GM18520 (cell line): ENCODE results near the gene CABCOCO1.
"Not testable (repeated sequence)": the region's sequence is repeated elsewhere in the genome, so short reads cannot be mapped to it uniquely, and the experiment has no call there.

Experiments used
- ATAC-seq: cut with Tn5 transposase; IDR thresholded peaks from one replicate; pipeline ENCODE4 v1.9.1; 2021; ENCODE audit not compliant: unreplicated experiment

The CABCOCO1 gene

DNA sequence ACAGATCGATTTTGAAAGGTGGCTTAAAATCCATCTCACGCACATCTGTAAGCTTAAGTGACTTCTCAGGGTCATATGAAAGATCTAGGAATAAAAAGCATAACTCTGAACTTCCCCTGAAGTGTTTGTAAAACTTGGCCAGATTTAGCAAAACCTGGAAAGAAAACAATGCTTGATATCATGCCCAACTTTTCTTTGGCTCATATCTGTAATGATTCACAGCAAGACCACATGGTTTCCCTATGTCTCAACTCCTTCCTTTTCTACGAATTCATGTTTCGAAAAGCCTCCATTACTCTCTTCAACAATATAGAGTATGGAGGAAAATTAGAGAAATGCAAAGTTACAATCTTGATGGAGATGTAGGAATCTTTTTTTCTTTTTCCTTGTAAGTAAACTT lies 20.1 kb upstream of the CABCOCO1 start:
- ATAC-seq: no peak

DNA sequence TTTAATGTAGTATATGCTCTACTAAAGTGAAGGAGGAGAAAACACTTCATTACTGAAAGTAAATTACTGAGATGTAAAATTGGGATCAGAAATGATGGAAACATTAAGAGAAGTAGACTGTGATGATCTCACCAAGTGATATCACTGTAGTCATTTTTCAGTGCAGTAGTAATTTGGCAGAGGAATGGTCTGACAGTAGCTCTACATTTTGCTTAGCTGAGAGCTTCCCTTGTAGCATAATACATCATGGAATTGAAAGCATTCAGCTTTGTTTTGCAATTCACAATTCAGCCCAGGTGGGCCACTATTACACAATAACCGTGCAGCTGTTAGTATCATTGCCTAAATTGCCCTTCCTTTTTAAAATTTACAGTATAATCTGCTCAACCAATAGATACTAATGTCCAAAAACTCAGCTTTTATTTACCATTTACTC lies 19.4 kb upstream of the CABCOCO1 start:
- ATAC-seq: no peak

DNA sequence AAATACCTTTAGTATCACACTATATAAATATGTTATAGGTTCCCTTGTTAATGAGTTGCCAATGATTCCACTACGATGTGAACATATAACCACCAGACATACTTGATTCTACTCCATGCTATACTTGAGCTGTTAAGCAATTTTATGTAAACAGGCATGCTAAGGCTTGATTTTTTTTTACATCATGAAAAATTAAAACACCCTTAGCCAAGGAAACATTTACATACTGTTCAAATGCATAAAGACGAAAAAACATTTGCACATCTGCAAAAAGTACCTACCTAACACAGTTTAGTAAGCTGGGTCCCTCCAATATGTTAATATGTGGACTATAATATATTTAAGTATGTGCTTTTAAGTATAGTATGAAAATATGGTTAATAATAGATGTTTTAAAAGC lies 9.0 kb upstream of the CABCOCO1 start:
- ATAC-seq: no peak

- no peak for ATAC-seq
Observed at GRCh38 chr10:61655335-61655851, 7.3 kb upstream of the CABCOCO1 start.

DNA sequence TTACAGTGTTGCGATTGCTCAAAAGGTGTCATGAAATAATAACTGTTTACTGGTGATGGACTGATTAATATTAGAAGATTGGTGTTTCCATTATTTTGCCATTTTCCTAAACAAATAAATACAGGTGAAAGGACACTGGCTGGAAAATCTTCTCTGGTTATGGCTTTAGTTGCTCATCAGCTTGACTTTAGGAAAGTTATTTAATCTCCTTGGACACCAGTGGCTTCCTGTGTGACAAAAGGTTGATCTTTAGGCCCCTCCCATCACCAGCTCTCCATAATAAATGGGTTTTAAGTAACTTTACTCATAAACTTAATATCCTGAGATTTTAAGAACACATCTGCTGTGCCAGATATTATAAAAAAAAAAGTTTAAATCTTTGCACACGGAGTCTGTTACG lies 737 bp downstream of the CABCOCO1 start:
- ATAC-seq: no peak

- no peak for ATAC-seq
Observed at GRCh38 chr10:61664985-61665384, 2.3 kb downstream of the CABCOCO1 start.

DNA sequence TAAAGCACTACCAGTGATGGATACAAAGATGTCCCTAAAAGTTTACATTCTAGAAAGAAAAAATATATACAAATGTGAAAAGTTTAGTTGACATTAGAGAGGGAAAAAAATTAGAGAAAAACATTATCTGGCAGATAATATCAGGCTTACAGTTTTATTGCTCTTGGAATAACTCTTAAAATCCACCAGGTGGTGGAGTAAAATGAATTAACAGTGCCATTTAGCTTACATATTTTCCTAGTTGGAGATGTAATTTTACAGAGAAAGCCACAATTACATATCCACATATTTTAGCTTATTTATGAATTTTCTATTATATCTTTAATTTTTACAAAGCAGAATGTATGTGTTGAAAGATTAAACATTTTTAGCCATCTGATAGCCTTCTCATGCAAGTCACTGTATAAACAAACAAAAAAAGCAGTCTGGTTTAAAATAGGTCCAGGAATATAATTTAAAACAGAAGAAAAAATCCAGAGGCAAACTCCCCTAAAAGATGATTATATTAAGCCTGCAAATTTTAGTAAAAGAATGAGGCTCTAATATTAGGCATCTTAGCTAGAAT lies 6.5 kb downstream of the CABCOCO1 start:
- ATAC-seq: no peak

DNA sequence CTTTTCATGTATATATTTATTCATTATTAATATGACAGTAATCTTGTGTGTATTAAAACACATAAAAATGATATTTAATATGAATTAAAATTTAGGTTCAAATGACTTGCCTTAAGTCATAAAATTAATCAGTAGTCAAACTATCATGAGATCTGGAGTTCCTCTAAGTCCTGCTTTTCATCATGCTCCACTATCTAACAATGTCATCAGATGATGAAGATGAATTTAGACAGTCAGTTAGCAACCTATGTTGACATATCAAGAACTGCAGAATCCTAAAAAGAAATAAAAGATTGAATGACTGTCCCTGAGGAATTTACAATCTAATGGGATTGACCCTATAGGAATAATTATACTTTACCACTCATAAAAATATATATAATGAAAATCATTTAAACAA lies 7.1 kb downstream of the CABCOCO1 start:
- ATAC-seq: no peak

DNA sequence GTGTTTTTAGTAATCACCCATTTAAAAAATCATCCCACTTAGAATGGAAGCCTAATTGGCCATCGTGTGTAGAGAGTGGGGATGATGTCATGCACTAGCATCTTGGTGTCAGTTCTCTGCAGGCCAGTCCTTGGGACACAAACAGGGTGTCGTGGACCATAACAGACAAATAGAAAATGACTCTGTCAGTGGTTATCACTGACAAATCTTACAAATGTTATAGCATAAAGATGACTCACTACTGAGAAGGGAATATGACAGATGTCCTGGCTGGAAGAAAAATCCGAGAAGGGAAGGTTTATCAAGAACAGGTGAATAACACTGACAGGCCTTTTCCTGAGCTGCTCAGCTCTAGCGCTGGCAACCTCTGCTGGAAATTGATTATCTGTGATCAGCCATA lies 10.6 kb downstream of the CABCOCO1 start:
- ATAC-seq: no peak

DNA sequence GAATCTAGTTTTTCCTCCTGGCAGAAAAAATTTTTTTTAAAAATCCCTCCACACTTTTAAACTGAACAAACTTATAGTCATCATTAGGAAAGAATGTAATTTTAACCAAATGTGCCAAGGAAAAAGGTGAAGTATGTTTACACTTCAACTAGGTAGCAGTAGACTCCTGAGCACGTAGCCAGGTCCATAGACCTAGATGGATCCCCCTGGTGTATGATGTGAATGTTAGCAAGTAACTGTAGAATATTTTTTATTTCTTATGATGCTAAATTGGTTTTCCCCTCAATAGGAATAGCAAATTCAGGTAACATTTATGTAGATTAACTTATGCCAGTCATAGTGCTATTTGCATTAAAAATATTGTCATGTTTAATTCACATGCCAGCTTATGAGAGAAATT lies 19.6 kb downstream of the CABCOCO1 start:
- no peak for ATAC-seq

DNA sequence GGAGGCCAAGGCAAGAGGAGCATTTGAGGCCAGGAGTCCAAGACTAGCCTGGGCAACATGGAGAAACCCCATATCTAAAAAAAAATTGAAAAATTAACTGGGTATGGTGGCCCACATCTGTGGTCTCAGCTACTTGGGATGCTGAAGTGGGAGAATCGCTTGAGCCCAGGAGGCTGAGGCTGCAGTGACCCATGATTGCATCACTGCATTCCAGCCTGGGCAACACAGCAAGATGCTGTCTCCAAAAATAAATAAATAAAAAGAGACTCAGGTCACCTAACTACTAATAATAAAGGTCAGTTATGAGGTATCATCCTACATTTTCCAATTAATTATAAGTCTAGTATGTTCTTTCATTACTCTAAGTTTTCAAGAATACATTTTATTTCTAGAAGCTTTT lies 20.6 kb downstream of the CABCOCO1 start:
- ATAC-seq: no peak

DNA sequence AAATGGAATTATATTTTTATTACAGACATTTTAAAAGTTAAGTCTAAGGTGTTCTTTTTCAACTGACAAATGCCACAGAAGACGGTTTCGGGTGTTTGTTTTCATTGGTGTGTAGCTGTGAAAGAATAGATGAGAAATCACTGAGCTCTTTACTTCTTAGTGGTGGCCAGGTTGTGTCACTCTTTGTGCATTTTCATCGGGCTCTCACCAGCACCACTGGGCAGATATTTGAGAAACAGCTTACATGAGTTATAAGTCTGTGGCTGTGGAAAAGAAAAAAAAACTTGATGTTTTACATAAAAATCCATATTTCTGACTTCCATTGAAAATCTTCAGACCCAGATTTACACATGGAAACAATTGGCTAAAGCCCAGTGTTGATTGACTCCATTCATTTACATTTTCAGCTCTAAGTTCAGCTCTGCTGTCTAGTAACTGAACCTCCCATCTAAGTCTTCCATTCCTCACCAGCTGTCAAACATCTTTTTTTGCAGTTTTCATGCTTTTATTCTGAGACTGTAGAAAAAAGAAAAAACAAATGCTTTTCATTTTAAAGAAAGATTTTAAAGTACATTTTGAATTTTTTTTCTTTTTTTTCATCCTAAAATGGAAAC lies 22.3 kb downstream of the CABCOCO1 start:
- no peak for ATAC-seq

DNA sequence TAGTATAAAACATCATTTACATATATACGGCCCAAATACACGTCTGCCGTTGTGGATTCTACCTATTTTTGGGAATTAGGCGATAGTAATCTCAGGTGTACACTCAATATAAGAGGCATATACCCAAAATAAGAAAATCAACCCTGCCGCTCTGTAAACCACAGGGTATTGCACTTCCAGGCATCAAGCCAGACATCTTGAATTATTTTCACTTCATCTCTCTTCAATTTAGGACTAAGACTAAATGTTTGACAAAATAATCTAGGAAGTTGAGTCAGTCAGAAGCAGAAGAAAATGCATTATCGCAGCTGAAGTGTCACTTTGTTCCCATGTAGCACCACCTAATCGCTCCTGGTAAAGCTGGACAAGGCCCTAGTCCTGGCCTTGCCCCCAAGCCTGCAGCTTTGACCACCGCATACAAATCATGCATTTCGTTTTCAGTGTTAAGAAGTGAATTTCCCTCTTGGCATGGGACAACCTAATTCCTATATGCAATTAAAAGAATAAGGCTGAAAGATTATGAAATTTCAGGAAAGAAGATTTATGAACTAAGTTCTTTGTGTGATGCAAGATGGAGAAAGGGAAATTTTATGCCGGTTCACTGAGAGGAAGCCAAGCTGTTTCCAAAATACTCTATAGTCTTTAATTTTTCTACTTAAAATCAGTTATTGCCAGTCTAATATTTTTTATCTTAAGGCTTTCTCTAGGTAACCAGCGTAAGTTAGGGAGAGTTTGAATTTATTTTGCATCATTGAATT lies 26.0 kb downstream of the CABCOCO1 start:
- no peak for ATAC-seq

- ATAC-seq: not testable (repeated sequence)
Observed at GRCh38 chr10:61691667-61692066, 28.9 kb downstream of the CABCOCO1 start.

DNA sequence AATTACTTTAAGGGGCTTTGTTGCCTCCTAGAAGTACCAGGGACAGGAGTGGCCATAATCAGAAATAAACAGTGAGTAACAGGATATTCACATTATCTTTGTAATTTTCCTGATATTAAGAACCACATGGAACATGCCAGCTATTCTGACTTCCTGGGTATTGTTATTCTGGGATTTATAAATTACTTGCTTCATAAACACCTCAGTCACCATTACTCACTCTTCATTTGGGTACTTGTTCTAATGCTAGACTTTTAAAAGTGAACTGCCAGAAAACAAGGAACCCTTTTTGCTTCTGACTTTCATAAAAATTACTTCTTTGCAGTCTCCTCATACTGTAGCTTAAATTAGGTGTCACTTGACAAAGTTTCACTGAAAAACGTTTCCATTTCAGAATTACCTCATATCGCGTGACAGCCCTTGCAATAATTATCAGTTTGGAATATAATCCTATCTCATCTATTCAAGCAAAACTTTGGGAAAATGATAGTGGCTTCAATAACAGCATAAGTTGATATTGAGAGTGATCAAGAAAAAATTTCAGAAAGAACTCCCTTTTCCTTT lies 29.8 kb downstream of the CABCOCO1 start:
- ATAC-seq: no peak

- no peak for ATAC-seq
Observed at GRCh38 chr10:61698968-61699655, 36.4 kb downstream of the CABCOCO1 start.

DNA sequence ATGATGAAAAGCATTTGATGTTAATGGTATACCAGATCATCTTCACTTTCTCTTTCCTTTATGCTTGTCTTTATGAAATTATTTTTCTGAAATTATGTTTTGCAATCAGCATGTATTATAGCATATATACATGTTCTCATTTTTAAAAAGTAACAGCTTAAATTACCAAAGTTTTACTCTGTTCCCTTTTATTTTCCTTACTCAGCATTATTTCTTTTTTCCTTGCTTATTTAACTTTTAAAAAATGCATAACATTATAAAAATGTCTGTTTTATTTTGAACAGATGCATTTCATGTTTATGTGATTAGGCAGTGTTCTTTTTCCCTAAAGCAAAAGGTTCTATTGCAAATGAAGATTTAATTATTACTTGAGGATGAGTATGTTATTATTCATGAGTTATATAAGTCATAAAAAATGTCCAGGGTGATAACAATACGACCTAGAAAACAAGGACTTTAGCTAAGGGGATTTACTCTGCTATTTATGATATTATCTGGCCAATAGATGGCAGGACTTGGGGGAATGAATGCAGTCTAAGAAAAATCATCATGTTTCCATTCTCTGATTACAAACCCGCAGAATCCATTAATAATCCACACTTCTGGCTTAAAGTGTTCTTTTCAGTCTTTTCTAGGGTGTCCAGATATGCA lies 38.5 kb downstream of the CABCOCO1 start:
- ATAC-seq: no peak

- no peak for ATAC-seq
Observed at GRCh38 chr10:61701706-61702105, 39.0 kb downstream of the CABCOCO1 start.

- ATAC-seq: no peak
Observed at GRCh38 chr10:61702584-61702983, 39.9 kb downstream of the CABCOCO1 start.

DNA sequence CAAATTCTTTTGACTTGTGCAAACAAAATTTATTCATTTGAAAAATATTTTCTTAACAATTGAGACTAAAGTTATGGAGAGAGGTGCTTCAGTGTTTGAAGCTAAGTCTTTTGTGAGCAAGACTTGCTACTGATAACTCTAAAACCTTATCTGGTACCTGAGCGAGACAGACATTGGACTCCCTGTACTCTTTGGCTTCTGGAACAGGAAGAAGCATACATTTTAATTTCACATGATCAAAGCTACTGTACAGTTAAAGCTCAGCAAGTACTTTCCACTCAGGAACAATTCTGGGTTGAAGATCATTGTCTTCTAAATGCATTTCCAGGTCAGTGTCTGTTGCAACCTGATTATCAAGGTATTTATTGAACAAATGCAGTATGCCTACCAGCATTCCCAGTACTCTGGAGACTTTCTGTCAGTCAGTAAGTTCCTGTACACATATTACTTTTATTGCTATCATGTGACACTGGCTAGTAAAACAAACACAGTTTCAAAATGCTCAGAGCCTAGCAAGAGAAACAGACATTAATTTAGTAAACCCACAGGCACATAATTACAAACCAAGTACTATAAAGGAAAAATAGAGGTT lies 42.4 kb downstream of the CABCOCO1 start:
- no peak for ATAC-seq
